HEK293T (cell line): ENCODE results near the gene CCDC51.

Source experiments
- CTCF ChIA-PET: fragments of 350-600 bp; formaldehyde crosslinking; extraction: SDS; loops from one replicate; lab custom pipeline; 2021; ENCODE audit warnings: antibody characterized with exemption, inconsistent platforms; lab: Yijun Ruan, JAX
- POLR2A ChIA-PET: fragments of 350-600 bp; formaldehyde crosslinking; extraction: SDS; loops from one replicate; lab custom pipeline; 2020; ENCODE audit warnings: antibody characterized with exemption, inconsistent platforms; lab: Yijun Ruan, JAX
- DNase-seq: peaks from one replicate; pipeline ENCODE4 v3.0.0; 2012; ENCODE audit warnings: mixed read lengths; ENCODE audit errors: extremely low spot score
- ARNT ChIP-seq: fragments of 450-650 bp; IDR thresholded peaks from 2 replicates; pipeline ENCODE4 v1.6.1; 2017; ENCODE audit warnings: mild to moderate bottlenecking
- BHLHE40 ChIP-seq: fragments of 450-650 bp; IDR thresholded peaks from 2 replicates; pipeline ENCODE4 v1.6.1; 2016; ENCODE audit warnings: mild to moderate bottlenecking, moderate library complexity, borderline replicate concordance
- CTBP1 ChIP-seq: fragments of 450-650 bp; IDR thresholded peaks from 2 replicates; pipeline ENCODE4 v1.6.1; 2016; ENCODE audit warnings: borderline replicate concordance
- ELF4 ChIP-seq: fragments of 450-650 bp; IDR thresholded peaks from 2 replicates; pipeline ENCODE4 v1.6.1; 2017; ENCODE audit warnings: antibody characterized with exemption
- FOXA1 ChIP-seq: fragments of 450-650 bp; IDR thresholded peaks from 2 replicates; pipeline ENCODE4 v1.6.1; 2016; ENCODE audit warnings: mild to moderate bottlenecking
- FOXK2 ChIP-seq: fragments of 450-650 bp; IDR thresholded peaks from 2 replicates; pipeline ENCODE4 v1.6.1; 2016; ENCODE audit warnings: mild to moderate bottlenecking
- FOXM1 ChIP-seq: fragments of 450-650 bp; IDR thresholded peaks from 2 replicates; pipeline ENCODE4 v1.6.1; 2017; ENCODE audit warnings: mild to moderate bottlenecking, borderline replicate concordance
- HDGF ChIP-seq: fragments of 450-650 bp; IDR thresholded peaks from 2 replicates; pipeline ENCODE4 v1.6.1; 2017; ENCODE audit warnings: antibody characterized with exemption, borderline replicate concordance
- L3MBTL2 ChIP-seq: fragments of 450-650 bp; conservative IDR thresholded peaks from 2 replicates; pipeline ENCODE4 v1.6.1; 2016; ENCODE audit warnings: mild to moderate bottlenecking
- LEF1 ChIP-seq: fragments of 450-650 bp; IDR thresholded peaks from 2 replicates; pipeline ENCODE4 v1.6.1; 2017; ENCODE audit warnings: mild to moderate bottlenecking, borderline replicate concordance
- NFRKB ChIP-seq: fragments of 450-650 bp; IDR thresholded peaks from 2 replicates; pipeline ENCODE4 v1.6.1; 2016; ENCODE audit warnings: mild to moderate bottlenecking, moderate library complexity
- SP1 ChIP-seq: fragments of 450-650 bp; IDR thresholded peaks from 2 replicates; pipeline ENCODE4 v1.6.1; 2017
- SUZ12 ChIP-seq: fragments of 450-650 bp; IDR thresholded peaks from 2 replicates; pipeline ENCODE4 v1.6.1; 2016; ENCODE audit warnings: mild to moderate bottlenecking
- TARDBP ChIP-seq: fragments of 450-650 bp; IDR thresholded peaks from 2 replicates; pipeline ENCODE4 v1.6.1; 2016
- ZNF384 ChIP-seq: fragments of 450-650 bp; IDR thresholded peaks from 2 replicates; pipeline ENCODE4 v1.6.1; 2016
- TF ChIP-seq, protein P1 (sequence below): fragments of 450-650 bp; IDR thresholded peaks from 2 replicates; pipeline ENCODE4 v1.6.1; 2016

Gene CCDC51

DNA sequence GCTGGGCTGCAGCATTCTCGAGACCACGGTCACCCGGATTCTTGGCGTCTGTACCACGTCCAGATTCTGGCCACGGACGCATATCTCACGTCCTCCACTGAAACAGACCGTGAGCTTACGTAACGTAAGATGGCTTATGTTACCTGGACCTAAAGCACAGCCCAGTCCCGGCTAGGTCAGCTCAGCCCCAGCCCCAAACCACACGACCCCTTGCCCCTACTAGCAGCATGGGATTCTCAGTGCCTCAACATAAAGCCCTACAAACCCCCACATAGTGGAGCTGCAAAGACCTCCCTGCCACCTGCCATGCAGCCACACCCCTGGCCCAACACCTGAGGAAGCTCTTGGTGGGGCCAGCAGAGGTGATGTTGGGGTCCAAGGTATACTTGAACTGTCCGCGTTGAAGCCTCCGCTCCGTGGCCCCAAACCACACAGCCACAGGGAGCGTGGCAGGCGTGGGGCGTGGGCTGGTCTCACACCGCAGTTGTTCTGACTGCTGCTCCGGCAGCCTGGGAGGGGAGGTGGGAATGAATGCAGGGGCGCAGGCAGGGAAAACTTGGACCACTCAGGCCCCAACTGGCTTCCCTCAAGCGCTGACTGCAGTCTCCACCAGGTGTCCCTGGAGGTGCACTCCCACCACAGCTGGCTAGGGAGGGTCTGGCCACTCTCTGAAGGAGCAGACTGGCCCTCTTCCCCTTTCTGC, 24.5 kb downstream of the CCDC51 start:
- POLR2A ChIA-PET, result no interaction called here
- TF ChIP-seq LEF1, result no peak
- TF ChIP-seq NFRKB, result no peak
- TF ChIP-seq ELF4, result no peak
- TF ChIP-seq TARDBP, result no peak
- TF ChIP-seq HDGF, result no peak
- TF ChIP-seq, protein P1, sequence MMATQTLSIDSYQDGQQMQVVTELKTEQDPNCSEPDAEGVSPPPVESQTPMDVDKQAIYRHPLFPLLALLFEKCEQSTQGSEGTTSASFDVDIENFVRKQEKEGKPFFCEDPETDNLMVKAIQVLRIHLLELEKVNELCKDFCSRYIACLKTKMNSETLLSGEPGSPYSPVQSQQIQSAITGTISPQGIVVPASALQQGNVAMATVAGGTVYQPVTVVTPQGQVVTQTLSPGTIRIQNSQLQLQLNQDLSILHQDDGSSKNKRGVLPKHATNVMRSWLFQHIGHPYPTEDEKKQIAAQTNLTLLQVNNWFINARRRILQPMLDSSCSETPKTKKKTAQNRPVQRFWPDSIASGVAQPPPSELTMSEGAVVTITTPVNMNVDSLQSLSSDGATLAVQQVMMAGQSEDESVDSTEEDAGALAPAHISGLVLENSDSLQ, result no peak
- no peak for TF ChIP-seq L3MBTL2
- no peak for TF ChIP-seq FOXM1
- no peak for TF ChIP-seq ZNF384
- TF ChIP-seq FOXA1, result no peak
- no peak for TF ChIP-seq BHLHE40
- DNase-seq, result no peak
- CTCF ChIA-PET, result interaction anchor here (2.8 kb wide), 1 partner anchor 21 kb away, joined by 15 read pairs; no protein-coding TSS in a partner anchor

DNA sequence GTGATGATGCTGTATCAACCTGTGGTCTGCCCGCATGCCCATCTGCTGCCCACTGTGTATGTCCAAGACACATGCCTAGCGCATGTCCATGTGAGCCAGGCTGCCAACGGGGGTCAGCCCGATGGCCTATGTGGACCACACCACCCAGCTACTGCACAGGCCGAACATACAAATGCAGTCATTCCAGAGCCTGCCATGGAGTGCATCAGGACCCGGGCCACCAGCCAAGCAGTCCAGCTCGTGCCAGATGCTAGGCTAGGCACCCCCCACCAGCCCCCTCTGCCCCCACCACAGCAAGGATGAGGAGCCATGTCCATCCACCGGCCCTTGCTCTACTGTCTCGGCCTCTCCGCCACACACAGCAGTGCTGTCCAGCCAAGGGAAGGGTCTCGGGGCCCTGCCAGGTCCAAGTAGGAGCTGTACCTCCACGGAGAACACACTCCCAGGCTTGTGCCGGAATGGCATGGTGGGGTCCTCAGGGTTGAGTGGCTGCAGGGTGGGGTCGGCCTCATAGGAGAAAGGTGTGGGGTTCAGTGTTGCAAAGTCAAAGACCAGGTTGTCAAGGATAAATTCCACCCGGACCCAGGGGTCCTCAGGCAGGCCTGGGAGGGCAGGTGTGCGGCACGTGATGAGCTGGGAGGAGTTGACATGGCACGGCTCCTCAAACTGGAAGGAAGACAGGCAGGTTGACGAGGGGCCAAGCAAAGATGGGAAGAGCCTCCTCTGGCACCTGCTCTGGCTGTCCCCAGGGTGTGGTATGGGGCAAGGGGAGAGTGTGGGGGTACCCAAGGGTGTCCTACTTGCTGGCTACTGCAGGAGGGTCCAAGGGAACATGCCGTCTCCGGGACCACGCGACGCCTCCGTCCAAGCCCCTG, 25.3 kb downstream of the CCDC51 start:
- CTCF ChIA-PET, result interaction anchor here (2.8 kb wide), 1 partner anchor 21 kb away, joined by 15 read pairs; no protein-coding TSS in a partner anchor
- DNase-seq, result no peak
- POLR2A ChIA-PET, result no interaction called here

DNA sequence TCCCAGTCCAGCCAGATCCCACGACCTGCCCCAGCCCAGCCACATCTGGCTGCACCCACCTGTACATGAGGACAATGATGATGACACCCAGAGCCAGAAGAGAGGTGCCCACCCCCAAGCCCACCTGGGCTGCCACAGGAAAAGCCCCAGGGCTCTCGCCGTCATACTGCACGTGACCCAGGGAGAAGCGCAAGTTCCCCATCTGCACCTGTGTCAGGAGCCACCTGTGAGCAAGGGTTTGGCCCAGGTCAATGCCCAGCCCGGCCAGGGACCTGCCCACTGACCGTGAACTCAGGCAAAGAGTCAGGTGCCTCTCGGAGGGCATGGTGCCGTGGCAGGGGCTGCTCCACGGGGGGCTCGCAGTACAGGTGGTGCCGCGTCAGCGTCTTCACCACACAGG, 26.3 kb downstream of the CCDC51 start:
- no peak for TF ChIP-seq CTBP1
- TF ChIP-seq FOXA1, result no peak
- TF ChIP-seq SP1, result no peak
- TF ChIP-seq FOXM1, result no peak
- no peak for TF ChIP-seq LEF1
- TF ChIP-seq HDGF, result no peak
- TF ChIP-seq NFRKB, result no peak
- no peak for TF ChIP-seq BHLHE40
- no peak for TF ChIP-seq ARNT
- TF ChIP-seq FOXK2, result no peak
- TF ChIP-seq ZNF384, result no peak
- CTCF ChIA-PET, result interaction anchor here (3.3 kb wide), 1 partner anchor 23 kb away, joined by 28 read pairs; no protein-coding TSS in a partner anchor
- DNase-seq, result no peak
- POLR2A ChIA-PET, result no interaction called here

More for the DNA sequence above, 25.3 kb downstream of the CCDC51 start:
- no peak for TF ChIP-seq FOXA1
- no peak for TF ChIP-seq ELF4
- no peak for TF ChIP-seq L3MBTL2
- TF ChIP-seq BHLHE40, result no peak
- TF ChIP-seq LEF1, result no peak
- TF ChIP-seq ZNF384, result no peak
- TF ChIP-seq HDGF, result no peak
- TF ChIP-seq NFRKB, result no peak
- no peak for TF ChIP-seq FOXK2
- TF ChIP-seq SUZ12, result no peak
- no peak for TF ChIP-seq CTBP1
- no peak for TF ChIP-seq ARNT
- TF ChIP-seq SP1, result no peak
- TF ChIP-seq, protein P1, result no peak
- no peak for TF ChIP-seq FOXM1
- TF ChIP-seq TARDBP, result no peak

DNA sequence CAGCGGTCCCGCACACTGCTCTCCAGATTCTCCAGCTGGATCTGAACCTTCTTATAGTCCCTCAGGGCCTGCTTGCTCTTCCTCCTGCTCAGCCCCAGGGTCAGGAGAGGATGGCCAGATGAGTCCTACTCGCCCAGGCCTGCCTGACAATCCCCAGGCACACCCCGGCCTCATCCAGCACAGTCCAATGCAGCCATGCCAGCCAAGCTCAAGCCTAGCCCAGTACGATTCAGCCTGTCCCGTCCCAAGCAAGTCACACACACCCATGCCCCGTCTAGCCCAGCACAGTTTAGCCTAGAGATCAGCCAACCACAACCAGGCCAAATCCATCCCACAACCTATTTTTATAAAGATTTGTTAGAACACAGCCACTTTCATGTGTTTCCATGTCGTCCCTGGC, 26.8 kb downstream of the CCDC51 start:
- ChIA-PET CTCF (interaction anchor here (3.3 kb wide), 1 partner anchor 23 kb away, joined by 28 read pairs; no protein-coding TSS in a partner anchor), POLR2A (interaction anchor here (0.9 to 1.6 kb wide), 2 partner anchors 16 to 26 kb away, joined by 4 to 8 read pairs; partner anchors contain the start of genes CCDC51 and TMA7)
- TF ChIP-seq FOXA1, result no peak
- TF ChIP-seq FOXK2, result no peak
- no peak for TF ChIP-seq FOXM1
- no peak for TF ChIP-seq ELF4
- no peak for TF ChIP-seq NFRKB
- no peak for TF ChIP-seq SP1
- no peak for TF ChIP-seq LEF1
- TF ChIP-seq, protein P1, result no peak
- TF ChIP-seq HDGF, result no peak
- no peak for TF ChIP-seq TARDBP
- TF ChIP-seq SUZ12, result no peak
- TF ChIP-seq L3MBTL2, result no peak
- TF ChIP-seq CTBP1, result no peak
- TF ChIP-seq ZNF384, result no peak
- TF ChIP-seq ARNT, result no peak
- no peak for TF ChIP-seq BHLHE40
- DNase-seq, result no peak
